GM12878 (cell line): ENCODE results near the gene RGP1. TPM values are rescaled to one million over a fixed set of nuclear protein-coding genes. Genes with fewer than 3 reads are reported as not detected.

Experiments
- ATAC-seq: fragments of 200-7000 bp; cut with Tn5 transposase; 3 replicates; pipeline ENCODE4 v1.9.1; 2020; ENCODE audit warnings: mild to moderate bottlenecking, moderate library complexity
- BruUV-seq: library from RNA; stranded (reverse); fragments of 400-500 nt; replicated peaks from 2 replicates; lab custom pipeline; 2021; lab: Mats Ljungman, UMichigan
- CTCF ChIA-PET: fragments of 300-600 bp; sonication (Branson Sonifier 250); formaldehyde crosslinking; extraction: SDS; loops from one replicate; lab custom pipeline; 2021; ENCODE audit warnings: inconsistent platforms; lab: Yijun Ruan, JAX
- POLR2A ChIA-PET: fragments of 350-600 bp; formaldehyde crosslinking; extraction: SDS; loops from one replicate; lab custom pipeline; 2021; ENCODE audit warnings: inconsistent platforms; lab: Charles Lee
- RAD21 ChIA-PET: fragments of 300-600 bp; sonication (Branson Sonifier 250); formaldehyde crosslinking; loops from one replicate; lab custom pipeline; 2023; ENCODE audit warnings: antibody characterized with exemption; ENCODE audit not compliant: unreplicated experiment; lab: Charles Lee
- SMC1A ChIA-PET: fragments of 300-600 bp; sonication (Branson Sonifier 250); formaldehyde crosslinking; loops from one replicate; lab custom pipeline; 2023; ENCODE audit not compliant: unreplicated experiment, uncharacterized antibody; lab: Charles Lee
- DNase-seq: peaks from one replicate; pipeline ENCODE4 v3.0.0-alpha.2; 2011; ENCODE audit warnings: low read depth, low spot score
- FAIRE-seq: peaks from 3 replicates; lab custom pipeline; 2011; peaks lifted over from hg19 to GRCh38; lab: Jason Lieb, UNC
- H2AFZ ChIP-seq: 2 replicates; pipeline ENCODE4 v1.6.0; 2011; ENCODE audit warnings: low read depth, low read length, control low read depth; ENCODE audit not compliant: control insufficient read depth
- H3K27ac ChIP-seq: 2 replicates; pipeline ENCODE4 v1.5.1; 2011; ENCODE audit warnings: control low read depth; ENCODE audit not compliant: control insufficient read depth, insufficient read depth
- H3K27me3 ChIP-seq, 2 experiments: replicated peaks in 1 of 2; 2 replicates each; pipeline versions ENCODE4 v1.6.0 to v1.6.1; 2011; ENCODE audit warnings: low read length in 1 of 2; ENCODE audit not compliant: control insufficient read depth in 2 of 2, insufficient read depth in 2 of 2
- H3K36me3 ChIP-seq, 2 experiments: 2 replicates each; pipeline ENCODE4 v1.5.1; 2011; ENCODE audit warnings: low read length in 1 of 2; ENCODE audit not compliant: control insufficient read depth in 2 of 2, insufficient read depth in 2 of 2
- H3K4me1 ChIP-seq: 2 replicates; pipeline ENCODE4 v1.6.1; 2011; ENCODE audit warnings: mild to moderate bottlenecking, low read length, moderate library complexity, mixed read lengths; ENCODE audit not compliant: control insufficient read depth, insufficient read depth
- H3K4me2 ChIP-seq: 2 replicates; pipeline ENCODE4 v1.6.0; 2011; ENCODE audit warnings: control low read depth; ENCODE audit not compliant: control insufficient read depth, insufficient read depth
- H3K4me3 ChIP-seq: fragments of 200-600 bp; sonication (generic); 2 replicates; pipeline ENCODE4 v1.5.1; 2016
- H3K79me2 ChIP-seq: 2 replicates; pipeline ENCODE4 v1.6.0; 2011; ENCODE audit warnings: low read length; ENCODE audit not compliant: control insufficient read depth, insufficient read depth
- H3K9ac ChIP-seq: 2 replicates; pipeline ENCODE4 v1.8.0; 2011; ENCODE audit warnings: low read length, control low read depth, mixed read lengths; ENCODE audit not compliant: control insufficient read depth, insufficient read depth
- H3K9me3 ChIP-seq: replicated peaks from 3 replicates; pipeline ENCODE4 v1.5.1; 2011; ENCODE audit warnings: mild to moderate bottlenecking, low read length; ENCODE audit not compliant: control insufficient read depth, insufficient read depth
- H4K20me1 ChIP-seq: 2 replicates; pipeline ENCODE4 v1.6.0; 2011; ENCODE audit not compliant: control insufficient read depth, insufficient read depth
- BMI1 ChIP-seq: fragments of 450-650 bp; IDR thresholded peaks from 2 replicates; pipeline ENCODE4 v1.6.1; 2016; ENCODE audit warnings: mild to moderate bottlenecking, moderate library complexity, borderline replicate concordance
- BRCA1 ChIP-seq: IDR thresholded peaks from 2 replicates; pipeline ENCODE4 v1.6.1; 2011; ENCODE audit warnings: low read depth, low read length, improper control_type of control experiment
- ETV6 ChIP-seq, 2 experiments: fragments of 450-650 bp in 1 of 2; IDR thresholded peaks in 1 of 2; conservative IDR thresholded peaks in 1 of 2; 2 replicates each; pipeline ENCODE4 v1.6.1; 2014; ENCODE audit warnings: antibody characterized with exemption in 1 of 2, borderline replicate concordance in 1 of 2, low read depth in 1 of 2, mild to moderate bottlenecking in 1 of 2, moderate library complexity in 1 of 2
- EZH2 ChIP-seq: IDR thresholded peaks from 2 replicates; pipeline ENCODE4 v1.6.1; 2012; ENCODE audit warnings: low read depth, mild to moderate bottlenecking, control low read depth, inconsistent platforms, low read length, borderline replicate concordance; ENCODE audit not compliant: control insufficient read depth
- HSF1 ChIP-seq: fragments of 150-350 bp; IDR thresholded peaks from 2 replicates; pipeline ENCODE4 v1.6.1; 2014; ENCODE audit warnings: mild to moderate bottlenecking, low read depth, low read length
- KLF5 ChIP-seq: fragments of 450-650 bp; IDR thresholded peaks from 2 replicates; pipeline ENCODE4 v1.6.1; 2014; ENCODE audit warnings: mild to moderate bottlenecking; ENCODE audit not compliant: partially characterized antibody
- MYB ChIP-seq: fragments of 150-350 bp; IDR thresholded peaks from 2 replicates; pipeline ENCODE4 v1.6.1; 2014; ENCODE audit warnings: mild to moderate bottlenecking, low read depth, low read length, borderline replicate concordance
- NFYB ChIP-seq: IDR thresholded peaks from 2 replicates; pipeline ENCODE4 v1.6.1; 2011; ENCODE audit warnings: low read depth, mild to moderate bottlenecking, low read length, improper control_type of control experiment, moderate library complexity; ENCODE audit not compliant: insufficient read depth
- NR2F1 ChIP-seq: fragments of 450-650 bp; conservative IDR thresholded peaks from 2 replicates; pipeline ENCODE4 v1.6.1; 2017; ENCODE audit warnings: mild to moderate bottlenecking
- PAX8 ChIP-seq: fragments of 450-650 bp; IDR thresholded peaks from 2 replicates; pipeline ENCODE4 v1.6.1; 2017; ENCODE audit warnings: mild to moderate bottlenecking, moderate library complexity
- RCOR1 ChIP-seq: conservative IDR thresholded peaks from 2 replicates; pipeline ENCODE4 v1.6.1; 2012; ENCODE audit warnings: low read depth, low read length, improper control_type of control experiment
- SUPT20H ChIP-seq: IDR thresholded peaks from 2 replicates; pipeline ENCODE4 v1.6.1; 2011; ENCODE audit warnings: low read depth, mild to moderate bottlenecking, low read length, moderate library complexity, borderline replicate concordance; ENCODE audit not compliant: control insufficient read depth
- ZZZ3 ChIP-seq: IDR thresholded peaks from 2 replicates; pipeline ENCODE4 v1.6.1; 2011; ENCODE audit warnings: low read depth; ENCODE audit not compliant: control insufficient read depth, insufficient read length
- WGBS: methylation state at CpG from one replicate; pipeline ENCODE4 v1.1.6; 2016; ENCODE audit warnings: low lambda C conversion rate; ENCODE audit not compliant: insufficient replicate concordance, insufficient coverage; ENCODE audit errors: missing lambda C conversion rate; 5-methylcytosine and 5-hydroxymethylcytosine counted together
- in situ Hi-C: fragments of 300-500 bp; cut with MboI; formaldehyde crosslinking; loops from 9 replicates; pipeline ENCODE4 v1.14.3; 2018; ENCODE audit warnings: mixed read lengths
- intact Hi-C: fragments of 100-400 bp; cut with micrococcal nuclease; formaldehyde crosslinking; loops from one replicate; pipeline ENCODE4 v1.14.2; 2022; ENCODE audit not compliant: unreplicated experiment
- polyA plus RNA-seq, 11 experiments: library from polyadenylated mRNA; depleted of rRNA in 4 of 11; unstranded in 6 of 11; stranded (reverse) in 5 of 11; fragments of >200 nt; fragmentation: Nextera tagmentation in 4 of 11; fragmentation: Illumina TruSeq in 1 of 11; extraction: Ambion mirVana in 4 of 11; extraction: Trizol in 1 of 11; gene quantifications; 1 replicate in 1 of 11; 2 replicates in 10 of 11; pipeline versions ENCODE4 v1.2.1 to v1.2.3, GENCODE V29; 2011 to 2016; ENCODE audit warnings: inconsistent platforms in 2 of 11, missing spikeins in 2 of 11, low read depth in 1 of 11
- total RNA-seq, 4 experiments: library from RNA; depleted of rRNA in 3 of 4; stranded (reverse); fragments of >200 nt in 3 of 4; fragmentation: Illumina TruSeq in 1 of 4; extraction: Trizol in 1 of 4; gene quantifications; 2 replicates each; pipeline versions ENCODE4 v1.2.1 to v1.2.3, GENCODE V29; 2013 to 2021
- TF ChIP-seq, protein P1 (sequence below): IDR thresholded peaks from 2 replicates; pipeline ENCODE4 v1.6.1; 2011; ENCODE audit warnings: borderline replicate concordance, low read depth, mild to moderate bottlenecking, moderate library complexity, low read length; ENCODE audit not compliant: insufficient read depth, poor library complexity, severe bottlenecking
- TF ChIP-seq, protein P2 (sequence below): IDR thresholded peaks from 2 replicates; pipeline ENCODE4 v1.6.1; 2012; ENCODE audit warnings: low read depth, low read length, improper control_type of control experiment
- TF ChIP-seq, protein P3 (sequence below), 3 experiments: IDR thresholded peaks in 2 of 3; conservative IDR thresholded peaks in 1 of 3; 2 replicates each; pipeline ENCODE4 v1.5.1; 2011; ENCODE audit warnings: low read depth in 3 of 3, low read length in 3 of 3, mild to moderate bottlenecking in 3 of 3, control low read depth in 2 of 3, moderate library complexity in 2 of 3, inconsistent platforms in 1 of 3, mixed read lengths in 1 of 3; ENCODE audit not compliant: control insufficient read depth in 2 of 3, insufficient read depth in 1 of 3; ENCODE audit errors: extremely low read depth in 1 of 3

Gene RGP1
- total and polyA plus RNA-seq, 10 of the 15 experiments (the other 5 are each of a cell fraction or from before 2014, with no cell fraction given), result 0.44 to 14.9 (median 7.4) TPM

GRCh38 chr9:35754264-35754663 is 5.2 kb downstream of the RGP1 start, which contains the start of gene MSMP (continued):
- TF ChIP-seq KLF5, result no peak
- no peak for TF ChIP-seq BMI1
- TF ChIP-seq SUPT20H, result no peak
- no peak for TF ChIP-seq EZH2
- TF ChIP-seq, all 136 proteins: peak for 0

DNA sequence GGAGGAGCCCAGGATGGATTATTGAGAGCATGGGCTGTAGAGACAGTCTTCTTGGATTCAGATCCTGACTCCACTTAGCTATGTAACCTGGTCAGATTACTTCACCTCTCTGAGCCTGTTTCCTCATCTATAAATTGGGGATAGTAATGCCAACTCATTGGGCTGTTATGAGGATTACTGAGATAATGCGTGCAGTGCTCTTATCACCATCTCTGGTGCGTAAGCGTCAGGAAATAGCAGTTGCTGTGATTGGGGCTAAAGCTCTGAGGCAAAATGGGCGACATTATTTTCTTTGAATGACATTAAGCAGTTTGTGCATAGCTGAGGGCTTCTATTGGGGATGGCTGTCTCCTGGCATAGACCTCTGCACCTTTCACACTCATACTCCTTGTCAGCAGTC is 6.0 kb downstream of the RGP1 start:
- H2AFZ ChIP-seq, result no peak overlapping the region
- RAD21 ChIA-PET, result no interaction called here
- FAIRE-seq (no peak), ATAC-seq (no peak), DNase-seq (no peak)
- no TSS peak for BruUV-seq
- POLR2A ChIA-PET, result interaction anchor here (1.8 kb wide), 1 partner anchor 23 kb away, joined by 6 read pairs; the partner anchor contains the start of genes CREB3 and TLN1
- CTCF ChIA-PET, result interaction anchor here (0.6 to 1.8 kb wide), 4 partner anchors 20 to 761 kb away, joined by 3 to 12 read pairs (median 6); no protein-coding TSS in a partner anchor
- no peak overlapping the region for H3K9ac ChIP-seq
- H3K4me1 ChIP-seq, result peaks cover 22% of the 10 kb centered on the region
- H3K36me3 ChIP-seq, result peaks cover 5 to 18% of the 10 kb centered on the region in 2 experiments
- in situ Hi-C loops, result no loop called here
- H3K9me3 ChIP-seq, result no peaks in the 10 kb centered on the region
- H3K79me2 ChIP-seq, result peaks cover 31% of the 10 kb centered on the region
- no peak overlapping the region for H3K4me2 ChIP-seq
- H3K27me3 ChIP-seq, result no peaks in the 10 kb centered on the region
- H3K4me3 ChIP-seq, result no peak overlapping the region
- H3K27ac ChIP-seq, result no peak overlapping the region
- WGBS, result 85% methylated on average over 4 of the region's 4 CpGs
- SMC1A ChIA-PET, result interaction anchor here (0.8 to 3.4 kb wide), 4 partner anchors 9 to 91 kb away, joined by 3 to 12 read pairs (median 4); no protein-coding TSS in a partner anchor
- intact Hi-C loops, result no loop called here
- no peaks in the 10 kb centered on the region for H4K20me1 ChIP-seq
- TF ChIP-seq SUPT20H, result no peak
- TF ChIP-seq RCOR1, result no peak
- TF ChIP-seq, protein P1, sequence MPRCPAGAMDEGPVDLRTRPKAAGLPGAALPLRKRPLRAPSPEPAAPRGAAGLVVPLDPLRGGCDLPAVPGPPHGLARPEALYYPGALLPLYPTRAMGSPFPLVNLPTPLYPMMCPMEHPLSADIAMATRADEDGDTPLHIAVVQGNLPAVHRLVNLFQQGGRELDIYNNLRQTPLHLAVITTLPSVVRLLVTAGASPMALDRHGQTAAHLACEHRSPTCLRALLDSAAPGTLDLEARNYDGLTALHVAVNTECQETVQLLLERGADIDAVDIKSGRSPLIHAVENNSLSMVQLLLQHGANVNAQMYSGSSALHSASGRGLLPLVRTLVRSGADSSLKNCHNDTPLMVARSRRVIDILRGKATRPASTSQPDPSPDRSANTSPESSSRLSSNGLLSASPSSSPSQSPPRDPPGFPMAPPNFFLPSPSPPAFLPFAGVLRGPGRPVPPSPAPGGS, result no peak
- TF ChIP-seq MYB, result no peak
- no peak for TF ChIP-seq HSF1
- TF ChIP-seq BRCA1, result no peak
- no peak for TF ChIP-seq ETV6 (conservative IDR thresholded peaks at IDR 0.05 in 1 of 2, IDR thresholded peaks at IDR 0.05 in 1 of 2; ENCODE audit: borderline replicate concordance in 1 of 2, low read depth in 1 of 2)
- TF ChIP-seq, protein P2, sequence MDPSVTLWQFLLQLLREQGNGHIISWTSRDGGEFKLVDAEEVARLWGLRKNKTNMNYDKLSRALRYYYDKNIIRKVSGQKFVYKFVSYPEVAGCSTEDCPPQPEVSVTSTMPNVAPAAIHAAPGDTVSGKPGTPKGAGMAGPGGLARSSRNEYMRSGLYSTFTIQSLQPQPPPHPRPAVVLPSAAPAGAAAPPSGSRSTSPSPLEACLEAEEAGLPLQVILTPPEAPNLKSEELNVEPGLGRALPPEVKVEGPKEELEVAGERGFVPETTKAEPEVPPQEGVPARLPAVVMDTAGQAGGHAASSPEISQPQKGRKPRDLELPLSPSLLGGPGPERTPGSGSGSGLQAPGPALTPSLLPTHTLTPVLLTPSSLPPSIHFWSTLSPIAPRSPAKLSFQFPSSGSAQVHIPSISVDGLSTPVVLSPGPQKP, result no peak
- TF ChIP-seq NFYB, result no peak
- TF ChIP-seq PAX8, result no peak
- TF ChIP-seq NR2F1, result no peak
- TF ChIP-seq, protein P3, sequence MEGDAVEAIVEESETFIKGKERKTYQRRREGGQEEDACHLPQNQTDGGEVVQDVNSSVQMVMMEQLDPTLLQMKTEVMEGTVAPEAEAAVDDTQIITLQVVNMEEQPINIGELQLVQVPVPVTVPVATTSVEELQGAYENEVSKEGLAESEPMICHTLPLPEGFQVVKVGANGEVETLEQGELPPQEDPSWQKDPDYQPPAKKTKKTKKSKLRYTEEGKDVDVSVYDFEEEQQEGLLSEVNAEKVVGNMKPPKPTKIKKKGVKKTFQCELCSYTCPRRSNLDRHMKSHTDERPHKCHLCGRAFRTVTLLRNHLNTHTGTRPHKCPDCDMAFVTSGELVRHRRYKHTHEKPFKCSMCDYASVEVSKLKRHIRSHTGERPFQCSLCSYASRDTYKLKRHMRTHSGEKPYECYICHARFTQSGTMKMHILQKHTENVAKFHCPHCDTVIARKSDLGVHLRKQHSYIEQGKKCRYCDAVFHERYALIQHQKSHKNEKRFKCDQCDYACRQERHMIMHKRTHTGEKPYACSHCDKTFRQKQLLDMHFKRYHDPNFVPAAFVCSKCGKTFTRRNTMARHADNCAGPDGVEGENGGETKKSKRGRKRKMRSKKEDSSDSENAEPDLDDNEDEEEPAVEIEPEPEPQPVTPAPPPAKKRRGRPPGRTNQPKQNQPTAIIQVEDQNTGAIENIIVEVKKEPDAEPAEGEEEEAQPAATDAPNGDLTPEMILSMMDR (IDR thresholded peaks at IDR 0.05 in 2 of 3, conservative IDR thresholded peaks at IDR 0.05 in 1 of 3; ENCODE audit: control insufficient read depth in 2 of 3, extremely low read depth in 1 of 3, insufficient read depth in 1 of 3, low read depth in 3 of 3, low read length in 3 of 3), result no peak
- TF ChIP-seq ZZZ3, result no peak
